Bronchus fibroblast of lung (primary cell): ENCODE measurements around the gene EDN3. TPM values are rescaled to one million over a fixed set of nuclear protein-coding genes. Genes with fewer than 3 reads are reported as not detected.

Experiments
- total RNA-seq: library from RNA; depleted of rRNA; stranded (reverse); fragments of >200 nt; gene quantifications from 2 replicates; pipeline ENCODE4 v1.2.3, GENCODE V29; 2015

Gene EDN3
- not detected in 2 replicates for total RNA-seq

GRCh38 chr20:59300333-59301081 lies at the start of gene EDN3:
Gene EDN3 (plus strand): TSS chr20:59300611. CDS start chr20:59300813, 202 bp downstream.

Other genes starting within 250 kb of the EDN3 start
- gene ZNF831, start 136.8 kb upstream of the EDN3 start, total RNA-seq, result not detected in 2 replicates